Measurements from ENCODE around the gene TBC1D5.

Gene TBC1D5

DNA sequence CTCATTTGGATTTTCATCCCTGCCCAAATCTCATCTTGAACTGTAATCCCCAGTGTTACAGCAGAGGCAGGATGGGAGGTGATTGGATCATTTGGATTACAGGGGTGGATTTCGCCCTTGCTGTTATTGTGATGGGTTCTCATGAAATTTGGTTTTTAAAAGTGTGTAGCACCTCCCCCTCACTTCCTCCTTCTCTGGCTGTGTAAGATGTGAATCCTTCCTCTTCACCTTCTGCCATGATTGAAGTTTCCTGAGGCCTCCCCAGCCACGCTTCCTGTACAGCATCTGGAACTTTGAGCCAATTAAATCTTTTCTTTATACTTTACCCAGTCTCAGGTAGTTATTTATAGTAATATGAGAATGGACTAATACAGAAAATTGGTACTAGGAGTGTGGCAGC, 540.9 kb downstream of the TBC1D5 start:
- DNase-seq: no peak

- DNase-seq: no peak
Measured at GRCh38 chr3:17195856-17196604, 546.4 kb downstream of the TBC1D5 start.

GRCh38 chr3:17195192-17195611, 547.2 kb downstream of the TBC1D5 start:
- DNase-seq: peak in 1 of 2 experiments; percentile 14

GRCh38 chr3:17194116-17194515, 548.3 kb downstream of the TBC1D5 start:
- no peak for DNase-seq

DNA sequence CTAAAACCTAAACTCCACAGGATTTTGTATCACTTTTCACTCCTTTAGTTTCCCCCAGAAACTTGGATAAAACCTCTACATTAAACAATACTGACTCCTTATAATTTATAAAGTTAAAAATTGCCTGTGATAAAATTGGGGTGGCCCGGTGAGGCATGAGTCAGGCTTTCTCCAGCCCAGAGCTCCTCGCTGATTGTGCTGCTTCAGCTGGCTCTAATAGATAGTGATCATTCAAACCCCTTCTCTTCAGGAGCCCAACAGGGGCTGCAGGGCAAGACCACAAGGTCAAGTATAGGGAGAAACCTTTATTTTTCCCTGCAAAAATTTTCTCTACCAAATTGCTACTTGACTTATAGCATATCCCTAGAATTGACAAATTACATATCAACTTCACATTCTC, 549.4 kb downstream of the TBC1D5 start:
- no peak for DNase-seq

DNA sequence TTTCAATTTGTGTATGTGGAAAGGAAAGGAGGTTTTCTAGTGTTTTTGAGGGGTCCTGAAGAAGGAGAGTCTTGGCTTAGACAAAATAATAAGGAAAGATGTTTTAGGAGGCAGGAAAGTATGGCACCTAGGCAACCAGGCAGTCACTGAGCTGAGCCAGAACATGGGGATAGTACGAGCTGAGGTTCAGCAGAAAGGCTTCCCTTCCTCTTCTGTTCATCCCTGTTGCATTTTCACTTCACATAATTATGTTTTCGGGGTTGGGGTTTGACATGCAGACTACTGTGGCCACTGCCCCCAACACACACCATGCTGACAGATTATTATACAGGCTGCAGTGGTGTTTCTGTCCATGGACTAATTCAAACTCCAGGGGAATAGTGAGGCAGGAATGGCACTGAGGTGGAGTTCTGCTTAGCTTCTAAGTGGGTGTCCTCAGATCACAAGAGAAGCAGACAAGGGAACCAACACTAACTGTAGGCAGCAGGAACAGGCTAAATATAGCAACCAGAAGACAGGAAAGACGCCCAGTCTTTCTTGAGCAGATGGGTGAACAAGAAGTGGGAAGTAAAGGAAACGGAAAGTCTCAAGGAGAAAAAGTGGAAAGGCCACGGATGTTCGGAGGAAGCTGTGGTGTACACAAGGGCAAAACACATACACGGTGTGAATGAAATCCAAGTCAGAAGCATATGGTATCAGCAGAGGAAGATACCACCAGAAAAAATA, 551.9 kb downstream of the TBC1D5 start:
- DNase-seq: no peak

- no peak for DNase-seq
Measured at GRCh38 chr3:17188378-17188777, 554.1 kb downstream of the TBC1D5 start.

DNA sequence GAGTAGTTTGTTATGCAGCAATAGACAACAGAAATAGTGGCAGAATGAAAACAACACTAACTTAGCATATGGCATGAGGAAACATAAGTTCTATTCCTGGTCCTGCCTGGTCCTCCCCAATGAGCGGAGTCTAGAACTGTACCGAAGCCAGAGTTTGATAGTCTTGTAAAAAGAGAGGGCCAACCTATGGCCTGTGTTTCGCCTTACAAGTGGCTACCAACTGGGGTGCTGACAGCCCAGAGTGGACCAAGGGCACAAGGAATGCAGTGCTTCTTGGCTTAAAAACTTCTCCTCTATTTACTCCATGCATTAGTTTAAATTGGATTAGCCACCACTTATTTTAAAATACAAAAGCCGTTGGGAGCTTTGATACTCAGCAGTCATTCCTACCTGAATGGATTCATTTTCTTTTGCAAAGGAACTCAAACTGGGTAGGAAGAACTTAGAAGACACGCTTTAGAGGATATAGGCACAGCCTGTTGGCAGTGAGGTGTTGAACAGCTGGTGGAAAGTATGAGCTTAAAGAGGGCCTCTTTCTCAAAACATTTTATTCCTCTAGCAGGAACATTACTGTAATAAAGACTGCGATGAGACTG, 554.7 kb downstream of the TBC1D5 start:
- DNase-seq: no peak

GRCh38 chr3:17183951-17184550, 558.4 kb downstream of the TBC1D5 start:
- no peak for DNase-seq

DNA sequence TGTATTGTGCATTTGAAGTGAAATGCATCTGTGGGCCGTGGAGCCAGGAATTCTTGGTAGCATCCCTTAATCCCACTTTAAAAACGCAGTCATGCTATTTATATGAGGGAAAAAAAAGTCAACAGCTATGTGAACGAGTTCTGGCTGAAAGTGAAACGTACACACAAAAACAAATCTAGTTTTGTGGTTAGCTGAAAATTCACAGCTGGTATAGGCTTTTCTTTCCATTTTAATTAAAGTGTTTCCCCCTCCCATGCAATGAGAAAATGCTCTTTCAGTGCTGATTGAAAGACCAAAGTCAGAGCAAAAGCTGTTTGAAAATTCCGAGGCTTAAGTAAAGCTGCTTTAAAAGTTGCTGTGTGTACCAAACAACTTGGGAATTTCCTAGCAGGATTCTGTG, 560.3 kb downstream of the TBC1D5 start:
- no peak for DNase-seq

GRCh38 chr3:17181413-17181907, 561.0 kb downstream of the TBC1D5 start:
- DNase-seq: no peak

GRCh38 chr3:17179381-17180205, 562.8 kb downstream of the TBC1D5 start:
- peak; percentile 63 to 74 for DNase-seq

DNA sequence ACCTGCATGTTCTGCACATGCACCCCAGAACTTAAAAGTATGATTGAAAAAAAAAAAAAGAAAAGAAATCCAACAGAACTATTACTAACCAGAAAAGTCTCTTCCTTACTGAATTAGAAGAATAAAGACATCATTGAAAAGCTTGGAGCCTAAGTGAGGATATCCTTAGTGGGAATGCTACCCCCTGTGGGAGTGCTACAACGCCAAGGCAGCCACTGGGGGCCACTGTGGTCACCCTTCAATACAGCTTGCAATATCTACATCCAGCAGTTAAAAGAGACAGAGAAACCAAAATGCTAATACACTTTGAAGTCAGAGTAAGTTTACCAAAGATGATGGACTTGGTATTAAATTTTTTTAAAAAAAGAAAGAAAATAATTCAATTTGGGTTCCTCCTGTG, 565.7 kb downstream of the TBC1D5 start:
- DNase-seq: no peak

GRCh38 chr3:17175187-17175807, 567.1 kb downstream of the TBC1D5 start:
- no peak for DNase-seq

DNA sequence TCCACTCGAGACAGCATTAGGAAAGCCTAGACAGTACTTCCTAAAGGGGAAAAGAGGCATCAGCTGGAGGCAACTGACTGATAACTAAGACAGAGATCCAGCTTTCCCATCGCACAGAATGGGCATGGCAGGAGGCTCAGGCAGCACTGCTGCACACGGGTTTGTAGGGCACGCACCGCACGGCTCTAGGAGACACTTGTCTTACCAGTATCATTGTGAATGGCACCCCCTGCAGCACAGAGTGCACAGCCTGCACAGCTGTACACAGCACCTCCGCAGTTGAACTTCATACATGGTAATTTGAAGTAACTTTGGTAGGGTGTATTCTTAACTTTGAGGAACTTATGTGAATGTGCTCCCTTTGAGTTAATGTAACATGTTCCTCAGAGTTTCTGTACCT, 576.1 kb downstream of the TBC1D5 start:
- DNase-seq: no peak

DNA sequence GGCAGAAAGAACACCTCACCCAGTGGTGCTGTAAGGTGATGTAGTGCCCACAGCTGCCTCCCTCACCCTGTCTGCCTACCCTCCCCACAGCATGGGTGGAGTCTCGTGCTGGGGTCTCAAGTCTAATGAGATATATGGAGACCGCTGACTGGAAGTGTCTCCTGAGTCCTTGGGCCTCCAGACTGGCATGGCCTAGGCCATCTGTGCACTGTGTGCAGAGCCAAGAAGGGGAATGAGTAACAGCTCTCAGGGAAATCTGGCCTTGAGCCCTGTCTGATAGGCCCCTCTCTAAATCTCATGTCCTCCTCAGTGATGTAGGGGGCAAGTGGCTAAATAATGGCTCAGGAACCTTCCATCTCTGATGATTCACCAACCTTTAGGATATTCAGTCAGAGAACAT, 580.3 kb downstream of the TBC1D5 start:
- DNase-seq: no peak

GRCh38 chr3:17160597-17160996, 581.8 kb downstream of the TBC1D5 start:
- no peak for DNase-seq

- DNase-seq: no peak
Measured at GRCh38 chr3:17158941-17159682, 583.3 kb downstream of the TBC1D5 start.

DNA sequence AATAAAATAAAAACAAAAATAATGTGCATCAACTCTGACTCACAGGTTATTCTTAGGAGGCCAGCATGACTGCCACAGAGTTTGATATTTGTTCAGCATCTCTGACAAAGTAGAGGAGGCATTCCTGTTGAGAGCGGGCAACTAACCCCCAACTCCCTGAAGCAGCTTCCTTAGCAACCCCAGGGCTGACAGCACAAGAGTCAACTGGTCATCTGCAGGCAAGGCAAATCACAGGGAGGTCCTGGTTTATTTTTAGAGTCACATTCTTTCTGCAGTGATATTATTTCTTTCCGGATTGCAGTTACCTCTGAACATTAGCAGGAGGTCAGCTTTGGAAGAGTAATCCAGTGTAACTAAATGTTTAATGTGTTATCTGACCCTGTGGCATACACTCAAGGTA, 584.7 kb downstream of the TBC1D5 start:
- DNase-seq: no peak

GRCh38 chr3:17156864-17157263, 585.6 kb downstream of the TBC1D5 start:
- no peak for DNase-seq

DNA sequence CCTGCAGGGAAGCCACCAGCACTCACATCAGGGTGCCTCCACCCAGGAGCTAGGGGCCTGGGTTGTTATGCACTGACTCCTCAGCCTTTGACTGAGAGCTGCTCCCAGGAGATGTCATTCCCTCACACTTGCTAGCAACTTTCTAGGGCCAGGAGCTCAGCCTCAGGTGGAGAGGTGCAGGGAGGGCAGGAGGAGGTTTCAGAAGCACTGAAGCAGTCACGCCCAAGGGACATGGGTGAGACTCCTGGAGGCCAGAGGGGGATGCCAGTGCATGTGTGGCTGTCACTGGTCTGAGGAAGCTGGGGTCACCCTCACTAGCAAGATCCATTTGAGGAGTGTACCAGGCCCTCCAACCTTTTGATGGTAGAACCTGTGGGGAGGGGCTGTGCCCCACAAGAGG, 586.5 kb downstream of the TBC1D5 start:
- DNase-seq: no peak

All from SHP77 (cell line).